NCI-H524 (cell line): ENCODE results near the gene CALN1.

Source experiments
- DNase-seq, 2 experiments: peaks; one replicate each; lab custom pipeline; 2025; lab: John Stamatoyannopoulos, UW

The CALN1 gene

DNA sequence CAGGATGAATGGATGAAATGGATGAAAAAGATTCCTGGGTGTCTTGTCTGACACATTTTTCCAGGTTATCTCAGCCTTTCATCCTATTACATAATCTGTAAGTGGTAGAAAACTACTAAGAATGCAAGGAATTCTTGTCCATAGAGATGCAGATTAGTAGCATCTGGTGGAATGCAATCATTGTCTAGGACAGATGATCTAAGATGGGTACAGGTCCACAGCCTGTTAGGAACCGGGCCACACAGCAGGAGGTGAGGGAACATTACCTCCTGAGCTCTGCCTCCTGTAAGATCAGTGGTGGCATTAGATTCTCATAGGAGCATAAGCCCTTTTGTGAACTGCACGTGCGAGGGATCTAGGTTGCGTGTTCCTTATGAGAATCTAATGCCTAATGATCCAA lies 225.0 kb downstream of the CALN1 start:
- no peak for DNase-seq

DNA sequence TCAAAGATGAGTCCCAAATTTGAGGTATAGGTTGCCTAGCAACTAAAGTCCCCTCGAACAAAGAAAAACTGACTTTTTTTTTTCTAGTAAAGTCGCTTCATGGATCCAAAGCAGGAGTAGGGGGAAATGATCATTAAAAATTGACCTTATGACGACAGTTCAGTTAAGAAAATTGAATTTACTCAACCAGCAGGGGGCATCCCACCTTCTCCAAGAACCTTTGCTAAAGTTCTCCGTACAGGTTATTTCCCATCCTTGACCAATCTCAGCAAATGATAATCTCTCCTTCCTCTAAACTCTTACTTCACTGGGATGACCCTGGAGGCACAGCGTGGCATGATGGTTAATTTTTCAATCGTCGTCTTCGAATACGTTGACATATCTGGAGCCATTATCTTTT lies 228.3 kb downstream of the CALN1 start:
- peak; percentile 3 to 28 for DNase-seq

DNA sequence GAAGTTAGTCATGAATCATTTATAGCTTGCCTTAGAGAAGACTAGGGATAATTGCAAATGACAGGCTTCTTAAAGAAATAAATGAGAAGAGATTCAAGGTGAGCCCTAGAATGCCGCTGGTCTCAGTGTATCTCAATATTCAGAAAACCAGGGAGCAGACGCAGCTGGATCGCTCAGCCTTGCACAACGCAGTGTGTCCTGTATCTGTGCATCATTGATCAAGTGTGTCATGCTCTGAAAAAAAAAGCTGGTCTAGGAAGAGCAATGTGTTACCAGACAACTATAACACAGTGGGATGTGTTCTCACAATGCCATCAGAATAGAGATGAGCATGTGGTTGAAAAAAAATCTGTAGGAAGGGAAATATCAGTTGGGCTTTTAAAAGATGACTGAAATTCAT lies 230.1 kb downstream of the CALN1 start:
- no peak for DNase-seq

DNA sequence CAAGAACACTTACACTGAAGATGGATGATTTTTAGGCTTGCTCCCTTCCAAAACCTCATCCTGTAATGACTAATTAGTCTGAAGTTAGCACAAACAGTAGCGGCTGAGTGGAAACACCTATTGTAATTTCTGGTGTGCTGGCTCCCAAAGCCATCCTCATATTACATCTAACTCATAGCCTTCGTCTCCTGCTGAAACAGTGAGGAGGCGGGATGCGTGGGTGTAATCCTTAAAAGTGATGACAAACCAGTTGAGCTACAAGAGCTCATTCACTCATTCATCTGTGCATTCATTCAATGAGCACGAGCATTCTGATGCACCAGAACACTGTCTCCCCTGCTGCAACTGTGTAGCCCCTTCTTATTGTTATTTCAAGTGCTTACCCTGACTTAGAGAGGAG lies 235.3 kb downstream of the CALN1 start:
- no peak for DNase-seq

DNA sequence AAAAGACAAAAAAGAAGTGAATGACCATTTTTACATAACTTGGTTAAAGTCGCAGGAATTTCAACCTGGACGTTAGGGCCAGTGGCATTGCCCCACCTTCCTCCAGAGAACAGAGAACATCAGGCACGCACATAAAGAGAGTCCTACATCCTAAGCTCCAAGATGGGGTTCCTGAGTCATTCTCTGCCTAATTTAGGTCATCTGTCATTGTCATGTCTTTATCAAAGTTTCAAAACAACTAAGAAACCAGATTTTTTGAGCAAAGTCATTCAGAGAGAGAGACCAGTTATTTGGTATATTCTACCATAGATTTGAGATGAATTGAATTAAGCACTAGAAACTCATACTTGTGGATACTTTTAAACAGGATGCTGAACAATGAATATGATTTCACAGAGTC lies 241.7 kb downstream of the CALN1 start:
- DNase-seq, result no peak

DNA sequence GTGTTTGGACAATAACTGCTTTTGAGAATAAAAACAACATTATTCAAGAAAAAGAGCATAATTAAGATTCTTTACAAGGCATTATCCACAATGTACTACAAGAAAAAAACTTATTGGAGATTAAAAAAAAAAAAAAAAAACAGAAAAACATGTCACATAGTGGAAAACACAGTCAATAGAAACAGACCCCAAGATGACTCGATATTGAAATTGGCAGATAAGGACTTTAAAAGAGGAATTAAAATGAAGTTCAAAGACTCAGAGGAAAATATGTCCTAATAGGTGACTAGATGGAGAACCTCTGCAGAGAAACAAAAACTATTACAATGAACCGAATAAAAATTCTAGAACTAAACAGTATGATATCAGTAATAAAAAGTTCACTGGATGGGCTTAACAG lies 248.9 kb downstream of the CALN1 start:
- no peak for DNase-seq

DNA sequence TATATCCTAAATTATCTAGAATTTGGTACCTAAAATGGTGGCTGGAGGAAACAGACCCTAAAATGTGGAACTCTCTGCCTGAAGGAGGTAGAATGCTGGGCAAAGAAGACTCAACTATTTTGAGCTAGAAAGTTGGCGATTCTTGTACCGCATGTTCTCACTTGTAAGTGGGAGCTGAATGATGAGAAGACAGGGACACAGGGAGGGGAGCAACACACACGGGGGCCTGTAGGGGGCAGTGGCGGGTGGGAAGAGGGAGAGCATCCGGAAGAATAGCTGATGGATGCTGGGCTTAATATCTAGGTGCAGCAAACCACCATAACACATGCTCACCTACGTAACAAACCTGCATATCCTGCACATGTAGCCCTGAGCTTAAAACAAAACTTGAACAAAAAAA lies 250.6 kb downstream of the CALN1 start:
- DNase-seq, result peak in 1 of 2 experiments; percentile 9

DNA sequence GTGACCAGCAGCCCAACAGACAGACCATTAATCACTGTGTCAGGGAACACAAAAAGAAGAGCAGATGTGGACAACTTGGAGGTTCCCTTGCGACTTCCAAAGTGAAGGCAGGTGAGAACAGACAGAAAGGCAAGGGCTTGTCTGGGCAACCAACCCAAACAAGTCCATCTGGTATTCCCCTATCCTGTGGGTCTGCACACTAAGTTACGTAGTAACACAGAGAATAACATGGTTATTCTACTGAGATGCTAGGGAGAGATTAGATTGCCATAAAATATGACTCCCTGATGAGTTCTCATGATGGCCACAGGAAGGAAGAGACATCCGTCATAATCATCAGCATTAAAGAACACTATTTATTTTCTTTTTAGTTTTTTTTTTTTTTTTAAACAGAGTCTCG lies 252.2 kb downstream of the CALN1 start:
- DNase-seq, result peak; percentile 28 to 73

DNA sequence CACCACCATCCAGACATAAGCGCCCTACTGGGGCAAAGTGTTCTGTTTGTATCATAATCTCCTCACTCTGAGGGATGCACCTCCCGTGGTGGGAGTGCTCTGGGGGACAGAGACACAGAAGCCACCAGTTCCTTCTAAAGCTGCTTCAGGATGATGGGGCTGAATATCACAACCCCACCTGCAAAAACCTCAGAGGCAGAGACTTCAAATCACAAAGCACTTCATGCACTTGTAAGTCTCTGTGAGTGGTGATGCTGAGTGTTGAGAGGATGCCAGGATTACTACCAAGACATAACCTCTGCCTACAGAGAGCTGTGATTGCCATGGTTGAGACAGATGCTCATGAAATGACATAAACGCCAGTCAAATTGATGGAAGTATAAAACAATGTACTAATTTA lies 255.5 kb downstream of the CALN1 start:
- peak in 1 of 2 experiments; percentile 9 for DNase-seq

DNA sequence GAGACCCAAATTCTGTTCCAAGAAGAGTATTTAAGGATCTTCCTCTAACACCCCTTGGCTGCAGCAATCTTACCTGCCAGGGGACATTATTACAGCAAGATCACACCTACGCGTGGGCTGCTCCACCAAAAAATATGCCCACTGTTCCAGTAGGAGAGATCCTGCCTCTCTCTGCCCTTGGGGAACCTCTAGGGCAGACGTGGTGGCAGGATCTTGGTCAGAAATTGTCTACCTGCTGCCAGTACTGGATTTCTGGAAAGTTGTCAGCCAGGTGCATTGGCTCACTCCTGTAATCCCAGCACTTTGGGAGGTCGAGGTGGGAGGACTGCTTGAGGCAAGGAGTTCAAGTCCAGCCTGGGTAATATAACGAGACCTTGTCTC lies 259.0 kb downstream of the CALN1 start:
- no peak for DNase-seq

DNA sequence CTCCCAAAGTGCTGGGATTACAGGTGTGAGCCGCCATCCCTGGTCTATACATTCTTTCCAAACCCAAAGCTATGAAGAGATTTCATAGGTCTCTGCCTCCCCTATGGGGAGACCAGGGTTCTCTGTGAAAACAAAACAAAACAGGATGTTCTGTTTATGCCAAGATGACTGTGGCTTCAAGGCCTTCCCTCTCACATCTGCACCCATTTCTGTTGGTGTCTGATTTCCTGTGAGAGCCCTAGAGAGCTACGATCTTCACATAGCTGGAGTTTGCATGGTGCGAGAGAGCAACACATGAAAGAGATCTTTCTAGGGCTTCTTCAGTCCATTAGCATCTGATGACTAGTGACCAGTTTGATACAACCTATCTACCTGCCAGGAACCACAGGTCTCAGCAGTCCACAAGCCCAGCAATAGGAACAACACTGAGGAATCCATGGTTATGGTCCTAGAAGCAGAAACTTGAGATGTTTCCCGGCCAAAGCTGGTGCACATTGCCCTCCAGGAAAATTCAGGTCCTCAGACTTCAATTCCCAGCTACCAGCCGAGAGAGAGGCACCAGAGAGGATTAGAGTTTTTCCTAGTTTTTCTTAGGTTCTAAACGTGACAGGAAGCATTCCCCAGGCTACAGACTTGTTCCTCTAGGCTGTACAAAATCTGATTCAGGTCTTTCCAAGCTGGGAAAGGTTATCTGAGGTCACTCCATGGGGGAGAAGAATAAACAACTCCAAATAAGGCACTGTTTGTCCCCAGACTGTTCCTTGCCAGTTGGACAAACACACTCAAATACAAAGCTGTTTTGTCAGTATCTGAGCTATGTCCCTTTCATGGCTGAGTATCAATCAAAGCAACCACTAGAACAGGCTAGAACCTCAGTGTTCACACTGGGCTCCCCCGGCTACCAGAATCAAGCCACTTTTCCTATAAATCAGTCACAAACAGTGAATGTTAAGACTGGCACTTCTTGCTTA lies 259.7 kb downstream of the CALN1 start:
- DNase-seq, result no peak

DNA sequence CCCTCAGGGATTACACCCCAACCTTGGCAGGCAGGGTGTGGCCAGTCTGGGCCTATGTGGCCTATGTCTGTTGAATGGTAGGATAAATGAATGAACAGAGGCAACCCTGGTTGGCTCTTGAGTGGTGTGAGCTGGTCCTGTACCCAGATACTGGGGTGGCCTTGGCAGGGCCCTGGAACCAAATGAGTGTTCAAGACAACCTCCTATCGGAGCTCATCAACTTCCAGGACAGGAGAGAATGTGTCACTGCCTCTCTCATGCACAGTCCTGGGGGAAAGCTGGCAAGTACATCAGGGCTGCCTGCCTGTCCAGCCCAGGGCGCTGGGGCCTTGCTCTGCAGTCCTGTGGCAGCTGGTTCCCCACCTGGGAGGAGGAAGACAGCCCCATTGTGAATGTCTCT lies 271.6 kb downstream of the CALN1 start:
- DNase-seq, result no peak

DNA sequence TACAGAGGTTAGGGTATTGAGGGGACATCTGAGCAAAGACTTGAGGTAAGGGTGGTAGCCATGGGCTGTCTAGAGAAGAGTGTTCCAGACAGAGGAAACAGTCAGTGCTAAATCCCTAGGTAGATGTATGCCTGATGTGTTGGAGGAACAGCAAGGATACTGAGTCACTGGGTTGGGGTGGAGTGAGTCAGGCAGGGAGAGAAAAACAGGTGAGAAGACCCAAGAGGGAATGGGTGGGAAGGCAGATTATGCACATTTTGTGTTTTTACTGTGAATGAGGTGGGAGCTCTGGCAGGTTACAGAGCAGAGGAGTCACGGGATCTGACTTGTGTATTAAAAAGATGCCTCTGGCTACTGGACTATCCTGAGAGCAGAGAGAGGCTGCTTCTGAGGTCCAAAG lies 285.0 kb downstream of the CALN1 start:
- no peak for DNase-seq

DNA sequence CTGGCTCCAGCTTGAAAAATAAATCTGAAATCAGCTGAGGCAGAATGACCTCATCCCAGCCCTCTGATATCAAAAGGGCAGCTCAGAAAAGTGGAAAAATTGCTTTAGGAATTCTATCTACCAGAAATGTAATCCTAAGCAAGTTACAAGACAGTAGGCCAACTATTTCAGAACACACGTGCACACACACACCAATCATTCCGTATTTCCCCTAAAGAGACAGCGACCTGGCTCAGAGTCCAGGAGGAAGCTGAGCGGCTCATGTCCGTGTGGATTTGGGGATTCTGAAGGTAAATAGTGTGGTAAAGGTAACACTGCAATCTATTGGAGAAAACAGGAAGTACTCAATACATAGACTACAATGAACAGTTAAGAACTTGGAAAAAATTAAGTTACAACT lies 288.2 kb downstream of the CALN1 start:
- no peak for DNase-seq

DNA sequence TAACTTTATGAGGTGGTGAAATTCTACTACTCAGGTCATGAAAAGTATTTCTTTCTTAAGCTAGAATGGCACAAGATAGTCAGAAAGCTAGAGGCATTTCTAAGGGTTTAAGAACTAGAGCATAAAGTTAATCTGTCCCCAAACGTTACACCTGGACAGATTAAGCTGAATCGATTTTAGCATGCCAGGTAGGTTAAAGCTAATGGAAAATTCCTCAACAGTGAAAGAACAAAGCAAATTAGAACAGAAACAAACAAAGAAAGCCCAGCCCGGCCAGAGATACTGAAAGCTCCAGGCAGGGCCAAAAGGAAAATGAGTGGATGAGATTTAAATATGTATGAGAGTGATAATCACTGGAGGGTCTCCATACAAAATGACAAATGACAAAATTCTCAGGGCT lies 293.8 kb downstream of the CALN1 start:
- DNase-seq, result no peak

DNA sequence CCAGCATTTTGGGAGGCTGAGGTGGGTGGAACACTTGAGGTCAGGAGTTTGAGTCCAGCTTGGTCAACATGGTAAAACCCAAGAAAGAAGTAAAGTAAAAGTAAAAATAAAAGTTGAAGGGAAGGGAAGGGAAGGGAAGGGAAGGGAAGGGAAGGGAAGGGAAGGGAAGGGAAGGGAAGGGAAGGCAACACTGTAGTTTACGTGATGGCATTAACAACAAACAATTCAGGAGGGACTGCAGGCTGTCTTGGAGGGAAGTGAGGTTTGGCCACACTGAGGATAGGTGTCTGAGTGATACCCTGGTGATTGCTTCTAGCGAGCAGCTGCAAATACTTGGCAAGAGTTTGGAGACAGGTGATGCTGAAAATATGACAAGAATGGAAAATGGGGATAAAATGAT lies 298.0 kb downstream of the CALN1 start:
- DNase-seq, result no peak

DNA sequence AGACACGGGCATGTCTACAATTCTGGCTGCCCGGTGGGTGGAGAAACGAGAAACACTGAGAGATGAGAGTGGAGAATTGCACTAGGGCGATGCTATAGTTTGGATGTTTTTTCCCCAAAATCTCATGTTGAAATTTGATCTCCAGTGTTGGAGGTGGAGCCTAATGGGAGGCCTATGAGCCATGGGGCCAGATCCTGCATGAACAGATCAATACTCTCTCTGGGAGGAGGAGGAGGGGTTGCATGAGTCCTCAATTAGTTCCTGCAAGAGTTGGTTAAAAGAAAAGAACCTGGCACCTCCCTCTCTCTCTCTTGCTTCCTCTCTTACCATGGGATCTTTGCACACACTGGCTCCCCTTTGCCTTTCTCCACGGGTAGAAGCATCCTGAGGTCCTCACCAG lies 299.1 kb downstream of the CALN1 start:
- DNase-seq, result no peak

DNA sequence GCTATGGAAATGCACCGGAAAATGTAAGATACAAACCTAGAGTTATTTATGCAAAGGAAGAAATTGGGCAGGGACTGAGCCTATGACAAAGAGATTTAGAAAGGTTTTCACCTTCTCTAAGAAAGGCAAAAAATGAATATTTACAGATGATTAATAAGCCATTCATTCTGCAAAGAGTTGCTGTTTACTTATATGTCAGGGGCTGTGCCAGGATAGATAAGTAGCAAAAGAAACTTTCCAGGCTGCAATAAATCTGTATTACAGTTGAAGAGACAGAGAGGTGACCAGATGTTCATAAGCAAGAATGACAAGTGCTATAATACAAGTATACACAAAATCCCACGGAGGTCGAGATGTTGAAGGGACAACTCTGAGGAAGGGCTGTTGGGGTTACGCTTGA lies 299.6 kb downstream of the CALN1 start:
- peak in 1 of 2 experiments; percentile 2 for DNase-seq

DNA sequence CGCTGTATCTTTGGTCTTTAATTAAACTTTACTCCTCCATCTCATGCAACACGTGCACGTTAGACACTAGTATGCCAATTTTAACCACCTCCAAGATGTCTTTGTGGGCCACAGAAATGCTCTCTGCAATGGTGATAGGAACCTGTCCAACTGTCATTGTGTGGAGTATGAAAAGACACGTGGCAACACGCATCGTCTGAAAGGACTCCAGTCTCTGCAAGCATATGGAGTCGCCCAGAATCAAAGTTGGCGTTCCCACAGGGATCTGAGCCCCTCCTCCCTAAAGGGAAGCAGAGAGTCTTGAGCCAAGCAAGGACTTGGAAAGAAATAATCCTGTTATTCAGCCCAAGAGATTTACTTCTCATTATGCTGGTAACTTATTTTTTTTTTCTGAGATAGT lies 301.1 kb downstream of the CALN1 start:
- no peak for DNase-seq

DNA sequence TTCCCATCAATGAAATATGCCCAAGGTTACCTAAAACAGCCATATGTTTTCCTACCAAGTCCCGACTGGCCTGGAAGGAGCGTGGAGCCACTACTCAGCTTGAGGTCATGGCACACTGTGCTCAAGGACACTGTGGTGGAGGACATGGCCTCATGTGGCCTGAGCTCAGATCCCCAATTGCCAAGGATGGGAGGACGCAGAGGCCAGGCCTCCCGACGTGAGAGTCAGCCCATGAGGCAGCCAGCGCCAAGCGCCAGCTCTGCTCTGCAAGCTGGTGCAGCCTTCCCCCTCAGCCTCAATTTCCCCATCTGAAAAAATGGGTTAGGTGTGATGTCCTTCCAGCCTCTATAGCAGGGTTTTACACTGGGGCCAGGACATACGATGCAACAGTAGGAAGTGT lies 302.6 kb downstream of the CALN1 start:
- DNase-seq, result no peak

DNA sequence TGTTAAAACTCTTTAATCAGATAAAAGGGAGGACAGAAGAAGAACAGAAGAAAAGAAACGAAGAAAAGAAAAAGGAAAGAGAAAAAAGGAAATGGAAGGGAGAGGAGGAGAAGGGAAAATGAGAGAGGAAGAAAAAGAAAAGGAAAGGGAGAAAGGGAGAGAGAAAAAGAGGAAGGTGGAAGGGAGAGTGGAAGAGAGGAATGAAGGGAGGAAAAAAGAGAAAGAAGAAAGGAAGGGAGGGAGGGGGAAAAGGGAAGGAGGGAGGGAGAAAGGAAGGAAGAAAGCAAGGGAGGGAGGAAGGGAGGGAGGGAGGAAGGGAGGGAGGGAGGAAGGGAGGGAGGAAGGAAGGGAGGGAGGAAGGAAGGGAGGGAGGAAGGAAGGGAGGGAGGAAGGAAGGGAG lies 305.7 kb downstream of the CALN1 start:
- DNase-seq, result no peak

DNA sequence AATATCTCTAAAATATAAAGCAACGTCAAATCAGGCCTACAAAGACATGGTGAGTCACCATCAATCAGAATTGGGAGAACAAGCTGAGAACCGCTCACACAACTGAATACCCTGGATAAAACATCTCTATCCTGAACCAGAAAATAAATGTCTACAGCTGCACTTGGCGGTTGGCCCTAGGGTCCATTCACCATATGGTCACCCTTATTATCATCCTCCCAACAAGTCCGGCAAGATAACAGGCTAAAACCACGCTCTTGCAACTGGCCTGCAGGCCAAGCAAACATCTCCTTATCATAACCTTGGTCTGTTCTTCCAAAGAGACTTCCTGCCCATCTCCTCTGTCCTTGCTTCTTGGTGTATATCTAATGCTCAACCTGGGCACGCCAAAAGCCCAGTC lies 310.7 kb downstream of the CALN1 start:
- DNase-seq, result no peak

DNA sequence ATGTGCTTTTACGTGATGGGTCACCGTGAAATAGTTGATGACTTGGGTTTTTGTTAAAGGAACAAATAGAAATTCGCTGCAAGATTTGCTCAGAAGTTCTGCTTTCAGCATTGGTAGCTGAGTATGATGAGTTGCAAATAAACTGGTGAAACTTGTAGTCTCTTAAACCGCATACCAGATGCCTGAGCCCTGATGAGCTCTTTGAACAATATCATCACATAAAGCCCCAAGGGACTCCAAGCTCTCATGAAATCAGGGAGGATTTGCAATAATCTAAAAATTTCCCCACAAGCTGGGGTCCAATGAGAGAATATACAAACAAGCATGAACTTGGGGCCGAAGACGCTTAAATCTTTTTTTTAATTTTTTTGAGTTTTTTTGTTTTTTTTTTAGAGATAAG lies 312.4 kb downstream of the CALN1 start:
- peak in 1 of 2 experiments; percentile 5 for DNase-seq
